Neural progenitor cell (in vitro differentiated cells): ENCODE measurements around the gene INPP4A. TPM values are rescaled to one million over a fixed set of nuclear protein-coding genes. Genes with fewer than 3 reads are reported as not detected.

Experiments
- DNase-seq: peaks from one replicate; pipeline ENCODE4 v3.0.0-alpha.2; 2016; ENCODE audit warnings: low spot score
- H2AFZ ChIP-seq: fragments of 200-600 bp; sonication (generic); replicated peaks from 2 replicates; pipeline ENCODE4 v1.6.1; 2016; ENCODE audit warnings: antibody characterized with exemption
- H3F3A ChIP-seq: fragments of 200-600 bp; sonication (generic); 2 replicates; pipeline ENCODE4 v1.6.1; 2016; ENCODE audit warnings: antibody characterized with exemption, low read depth
- H3K27ac ChIP-seq: fragments of 200-600 bp; sonication (generic); 2 replicates; pipeline ENCODE4 v1.5.1; 2016; ENCODE audit warnings: mild to moderate bottlenecking
- H3K27me3 ChIP-seq: fragments of 200-600 bp; sonication (generic); 2 replicates; pipeline ENCODE4 v1.6.1; 2016; ENCODE audit warnings: mild to moderate bottlenecking, moderate library complexity
- H3K36me3 ChIP-seq: fragments of 200-600 bp; sonication (generic); 2 replicates; pipeline ENCODE4 v1.5.1; 2016
- H3K4me1 ChIP-seq: fragments of 200-600 bp; sonication (generic); 2 replicates; pipeline ENCODE4 v1.6.1; 2016; ENCODE audit warnings: mixed run types
- H3K4me2 ChIP-seq: fragments of 200-600 bp; sonication (generic); 2 replicates; pipeline ENCODE4 v1.6.1; 2016
- H3K4me3 ChIP-seq: fragments of 200-600 bp; sonication (generic); 2 replicates; pipeline ENCODE4 v1.5.1; 2016
- H3K79me2 ChIP-seq: fragments of 200-600 bp; sonication (generic); 2 replicates; pipeline ENCODE4 v1.6.1; 2016; ENCODE audit warnings: low read depth
- H3K9ac ChIP-seq: fragments of 200-600 bp; sonication (generic); 2 replicates; pipeline ENCODE4 v1.6.1; 2016
- H3K9me3 ChIP-seq: fragments of 200-600 bp; sonication (generic); 2 replicates; pipeline ENCODE4 v1.5.1; 2016; ENCODE audit warnings: low read depth
- H4K20me1 ChIP-seq: fragments of 200-600 bp; sonication (generic); 2 replicates; pipeline ENCODE4 v1.6.1; 2016; ENCODE audit warnings: low read depth
- H3K27ac Mint-ChIP-seq: 3 replicates; pipeline ENCODE4 v1.8.0; 2021; ENCODE audit warnings: mixed read lengths
- H3K27me3 Mint-ChIP-seq: 2 replicates; pipeline ENCODE4 v1.8.0; 2022; ENCODE audit warnings: low read depth, mild to moderate bottlenecking, inconsistent platforms, moderate library complexity, mixed read lengths; ENCODE audit not compliant: insufficient read depth
- H3K36me3 Mint-ChIP-seq: 3 replicates; pipeline ENCODE4 v1.8.0; 2021; ENCODE audit warnings: mixed read lengths
- H3K4me1 Mint-ChIP-seq: 3 replicates; pipeline ENCODE4 v1.8.0; 2021; ENCODE audit warnings: mixed read lengths
- H3K4me3 Mint-ChIP-seq: 3 replicates; pipeline ENCODE4 v1.8.0; 2021; ENCODE audit warnings: mild to moderate bottlenecking, moderate library complexity, mixed read lengths
- H3K9me3 Mint-ChIP-seq: 3 replicates; pipeline ENCODE4 v1.8.0; 2020; ENCODE audit warnings: mixed read lengths
- CTCF ChIP-seq: fragments of 200-600 bp; sonication (generic); IDR thresholded peaks from 2 replicates; pipeline ENCODE4 v1.5.1; 2017; ENCODE audit warnings: antibody characterized with exemption, mild to moderate bottlenecking
- EZH2 ChIP-seq: fragments of 200-600 bp; sonication (generic); IDR thresholded peaks from 2 replicates; pipeline ENCODE4 v1.6.1; 2017; ENCODE audit warnings: antibody characterized with exemption, mild to moderate bottlenecking, moderate library complexity
- EZH2phosphoT487 ChIP-seq: fragments of 200-600 bp; sonication (generic); IDR thresholded peaks from 2 replicates; pipeline ENCODE4 v1.6.1; 2017; ENCODE audit warnings: antibody characterized with exemption
- total RNA-seq: library from RNA; depleted of rRNA; stranded (reverse); fragments of >200 nt; gene quantifications from 2 replicates; pipeline ENCODE4 v1.2.3, GENCODE V29; 2015; ENCODE audit warnings: low replicate concordance

INPP4A gene
- total RNA-seq, 1 donor from 2014 or later = 35.1 TPM

GRCh38 chr2:98478907-98479306 lies 34.2 kb downstream of the INPP4A start:
- peaks cover 8% of the 10 kb centered on the region for H3K4me1 ChIP-seq
- H2AFZ ChIP-seq = no peak overlapping the region
- H3K9ac ChIP-seq = no peak overlapping the region
- H3K27me3 Mint-ChIP-seq = peaks cover 3% of the 10 kb centered on the region
- no peaks in the 10 kb centered on the region for H3K9me3 Mint-ChIP-seq
- no peak overlapping the region for H3K27ac Mint-ChIP-seq
- TF ChIP-seq EZH2phosphoT487 (no peak), CTCF (no peak), EZH2 (no peak)
- no peaks in the 10 kb centered on the region for H3K27me3 ChIP-seq
- H3K27ac ChIP-seq = no peak overlapping the region
- DNase-seq = no peak
- no peak overlapping the region for H3K4me3 ChIP-seq
- no peaks in the 10 kb centered on the region for H3K36me3 ChIP-seq
- peaks cover 53% of the 10 kb centered on the region for H4K20me1 ChIP-seq
- H3K4me3 Mint-ChIP-seq = no peak overlapping the region
- H3K36me3 Mint-ChIP-seq = no peaks in the 10 kb centered on the region
- H3K9me3 ChIP-seq = no peaks in the 10 kb centered on the region
- H3F3A ChIP-seq = no peaks in the 10 kb centered on the region
- peaks cover 13% of the 10 kb centered on the region for H3K4me1 Mint-ChIP-seq
- no peak overlapping the region for H3K4me2 ChIP-seq
- peaks cover 33% of the 10 kb centered on the region for H3K79me2 ChIP-seq

GRCh38 chr2:98479371-98479770 lies 34.7 kb downstream of the INPP4A start:
- Histone ChIP-seq H2AFZ (no peak overlapping the region), H4K20me1 (peaks cover 50% of the 10 kb centered on the region), H3K9me3 (no peaks in the 10 kb centered on the region), H3K4me2 (no peak overlapping the region), H3K4me3 (no peak overlapping the region), H3K79me2 (peaks cover 37% of the 10 kb centered on the region), H3F3A (no peaks in the 10 kb centered on the region), H3K9ac (no peak overlapping the region), H3K4me1 (peaks cover 8% of the 10 kb centered on the region), H3K36me3 (no peaks in the 10 kb centered on the region), H3K27ac (no peak overlapping the region), H3K27me3 (no peaks in the 10 kb centered on the region)
- H3K9me3 Mint-ChIP-seq = no peaks in the 10 kb centered on the region
- H3K27ac Mint-ChIP-seq = no peak overlapping the region
- peaks cover 17% of the 10 kb centered on the region for H3K4me1 Mint-ChIP-seq
- no peak overlapping the region for H3K4me3 Mint-ChIP-seq
- no peak for DNase-seq
- H3K36me3 Mint-ChIP-seq = no peaks in the 10 kb centered on the region
- TF ChIP-seq EZH2phosphoT487 (no peak), CTCF (no peak), EZH2 (no peak)
- H3K27me3 Mint-ChIP-seq = peaks cover 3% of the 10 kb centered on the region

GRCh38 chr2:98479959-98480524 lies 35.4 kb downstream of the INPP4A start:
- peaks cover 9% of the 10 kb centered on the region for H3K4me1 ChIP-seq
- H3K27ac ChIP-seq = no peak overlapping the region
- no peaks in the 10 kb centered on the region for H3K36me3 Mint-ChIP-seq
- no peak overlapping the region for H2AFZ ChIP-seq
- no peak overlapping the region for H3K27ac Mint-ChIP-seq
- no peaks in the 10 kb centered on the region for H3K36me3 ChIP-seq
- no peak overlapping the region for H3K4me3 ChIP-seq
- H3F3A ChIP-seq = no peaks in the 10 kb centered on the region
- TF ChIP-seq CTCF = no peak
- no peak for TF ChIP-seq EZH2phosphoT487
- no peak for TF ChIP-seq EZH2
- peaks cover 19% of the 10 kb centered on the region for H3K4me1 Mint-ChIP-seq
- no peak overlapping the region for H3K9ac ChIP-seq
- peaks cover 49% of the 10 kb centered on the region for H4K20me1 ChIP-seq
- H3K4me3 Mint-ChIP-seq = no peak overlapping the region
- peaks cover 3% of the 10 kb centered on the region for H3K27me3 Mint-ChIP-seq
- no peaks in the 10 kb centered on the region for H3K9me3 ChIP-seq
- no peaks in the 10 kb centered on the region for H3K9me3 Mint-ChIP-seq
- DNase-seq = no peak
- H3K4me2 ChIP-seq = no peak overlapping the region
- no peaks in the 10 kb centered on the region for H3K27me3 ChIP-seq
- peaks cover 36% of the 10 kb centered on the region for H3K79me2 ChIP-seq
